Measurements from ENCODE around the gene PTPRD.
"Not testable (repeated sequence)": the region's sequence is repeated elsewhere in the genome, so short reads cannot be mapped to it uniquely, and the experiment has no call there.

The PTPRD gene

GRCh38 chr9:10449201-10449617 is 163.6 kb downstream of the PTPRD start:
- not testable (repeated sequence) for DNase-seq

- DNase-seq, result no peak
Observed at GRCh38 chr9:10447036-10447435, 165.8 kb downstream of the PTPRD start.

GRCh38 chr9:10443868-10444204 is 169.0 kb downstream of the PTPRD start:
- no peak for DNase-seq

GRCh38 chr9:10443181-10443867 is 169.5 kb downstream of the PTPRD start:
- DNase-seq, result no peak

GRCh38 chr9:10438955-10439354 is 173.8 kb downstream of the PTPRD start:
- no peak for DNase-seq

GRCh38 chr9:10436756-10437155 is 176.0 kb downstream of the PTPRD start:
- DNase-seq, result no peak

- no peak for DNase-seq
Observed at GRCh38 chr9:10434412-10434811, 178.4 kb downstream of the PTPRD start.

- DNase-seq, result no peak
Observed at GRCh38 chr9:10411272-10411671, 201.5 kb downstream of the PTPRD start.

- no peak for DNase-seq
Observed at GRCh38 chr9:10403283-10403682, 209.5 kb downstream of the PTPRD start.

GRCh38 chr9:10396615-10397014 is 216.2 kb downstream of the PTPRD start:
- DNase-seq, result no peak

- DNase-seq, result no peak
Observed at GRCh38 chr9:10387282-10387681, 225.5 kb downstream of the PTPRD start.

- DNase-seq, result no peak
Observed at GRCh38 chr9:10371824-10372223, 241.0 kb downstream of the PTPRD start.

GRCh38 chr9:10366171-10366779 is 246.5 kb downstream of the PTPRD start:
- no peak for DNase-seq

- DNase-seq, result no peak
Observed at GRCh38 chr9:10354591-10354990, 258.2 kb downstream of the PTPRD start.

- DNase-seq, result not testable (repeated sequence)
Observed at GRCh38 chr9:10345621-10346020, 267.2 kb downstream of the PTPRD start.

GRCh38 chr9:10341057-10341456 is 271.7 kb downstream of the PTPRD start:
- no peak for DNase-seq

GRCh38 chr9:10339152-10339551 is 273.6 kb downstream of the PTPRD start:
- DNase-seq, result no peak

- no peak for DNase-seq
Observed at GRCh38 chr9:10331157-10331556, 281.6 kb downstream of the PTPRD start.

- no peak for DNase-seq
Observed at GRCh38 chr9:10282084-10282483, 330.7 kb downstream of the PTPRD start.

- DNase-seq, result no peak
Observed at GRCh38 chr9:10274988-10275387, 337.8 kb downstream of the PTPRD start.

- no peak for DNase-seq
Observed at GRCh38 chr9:10274175-10274574, 338.6 kb downstream of the PTPRD start.

- no peak for DNase-seq
Observed at GRCh38 chr9:10272830-10273229, 340.0 kb downstream of the PTPRD start.

- DNase-seq, result no peak
Observed at GRCh38 chr9:10268531-10269485, 344.0 kb downstream of the PTPRD start.

- no peak for DNase-seq
Observed at GRCh38 chr9:10265153-10265631, 347.6 kb downstream of the PTPRD start.

All from activated naive CD4-positive, alpha-beta T cell treated with anti-CD3 and anti-CD28 coated beads, Interleukin-2, amount 50 U/mL, for 16 hours (primary cell).